ENCODE results near the gene FAM78A. TPM values are rescaled to one million over a fixed set of nuclear protein-coding genes. Genes with fewer than 3 reads are reported as not detected.

The FAM78A gene
- total RNA-seq, 2 experiments from 2014 or later, result 99.2 to 101 TPM

- no peak for DNase-seq
- H3K27ac Mint-ChIP-seq, result no peak overlapping the region
- no peak for ATAC-seq
- peaks cover 15% of the 10 kb centered on the region for H3K4me1 Mint-ChIP-seq (ENCODE audit: low read depth)
- CTCF ChIA-PET, result interaction anchor here (1.0 to 1.8 kb wide), 2 partner anchors 107 to 121 kb away, joined by 4 to 5 read pairs; no protein-coding TSS in a partner anchor
- H3K36me3 Mint-ChIP-seq (ENCODE audit: low read depth), result peaks cover 41% of the 10 kb centered on the region
- H3K9me3 Mint-ChIP-seq (ENCODE audit: insufficient read depth), result no peaks in the 10 kb centered on the region
- H3K27me3 Mint-ChIP-seq (ENCODE audit: low read depth), result no peaks in the 10 kb centered on the region
- POLR2A ChIA-PET, result no interaction called here
- H3K4me3 Mint-ChIP-seq, result no peak overlapping the region
Observed at GRCh38 chr9:131228988-131229387, 47.3 kb downstream of the FAM78A start.

DNA sequence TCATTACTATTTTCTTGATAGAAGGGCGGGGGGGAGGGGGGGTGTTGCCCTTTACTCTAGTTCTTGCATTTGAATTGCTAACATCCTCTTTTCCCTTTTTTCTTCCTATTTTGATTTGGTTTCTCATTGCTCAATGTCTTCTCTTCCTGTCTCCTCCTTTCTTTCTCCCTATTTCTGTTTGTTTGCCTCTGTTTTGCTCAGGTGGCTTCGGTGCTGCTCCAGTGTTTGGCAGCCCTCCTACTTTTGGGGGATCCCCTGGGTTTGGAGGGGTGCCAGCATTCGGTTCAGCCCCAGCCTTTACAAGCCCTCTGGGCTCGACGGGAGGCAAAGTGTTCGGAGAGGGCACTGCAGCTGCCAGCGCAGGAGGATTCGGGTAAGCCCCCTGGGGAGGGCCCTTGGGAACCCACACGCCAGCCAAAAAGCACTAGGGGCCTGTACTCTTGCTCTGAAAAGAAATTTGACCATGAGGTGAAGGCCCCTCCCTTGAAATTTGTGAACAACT is 48.3 kb downstream of the FAM78A start:
- H3K36me3 Mint-ChIP-seq (ENCODE audit: low read depth), result peaks cover 37% of the 10 kb centered on the region
- ChIA-PET POLR2A (interaction anchor here (1.1 kb wide), 1 partner anchor 11 kb away, joined by 3 read pairs; no protein-coding TSS in a partner anchor), CTCF (interaction anchor here (1.8 kb wide), 1 partner anchor 108 kb away, joined by 5 read pairs; no protein-coding TSS in a partner anchor)
- H3K27me3 Mint-ChIP-seq (ENCODE audit: low read depth), result no peaks in the 10 kb centered on the region
- H3K9me3 Mint-ChIP-seq (ENCODE audit: insufficient read depth), result no peaks in the 10 kb centered on the region
- H3K4me1 Mint-ChIP-seq (ENCODE audit: low read depth), result peaks cover 7% of the 10 kb centered on the region
- ATAC-seq, result no peak
- no peak for DNase-seq
- H3K27ac Mint-ChIP-seq, result no peak overlapping the region
- H3K4me3 Mint-ChIP-seq, result no peak overlapping the region

DNA sequence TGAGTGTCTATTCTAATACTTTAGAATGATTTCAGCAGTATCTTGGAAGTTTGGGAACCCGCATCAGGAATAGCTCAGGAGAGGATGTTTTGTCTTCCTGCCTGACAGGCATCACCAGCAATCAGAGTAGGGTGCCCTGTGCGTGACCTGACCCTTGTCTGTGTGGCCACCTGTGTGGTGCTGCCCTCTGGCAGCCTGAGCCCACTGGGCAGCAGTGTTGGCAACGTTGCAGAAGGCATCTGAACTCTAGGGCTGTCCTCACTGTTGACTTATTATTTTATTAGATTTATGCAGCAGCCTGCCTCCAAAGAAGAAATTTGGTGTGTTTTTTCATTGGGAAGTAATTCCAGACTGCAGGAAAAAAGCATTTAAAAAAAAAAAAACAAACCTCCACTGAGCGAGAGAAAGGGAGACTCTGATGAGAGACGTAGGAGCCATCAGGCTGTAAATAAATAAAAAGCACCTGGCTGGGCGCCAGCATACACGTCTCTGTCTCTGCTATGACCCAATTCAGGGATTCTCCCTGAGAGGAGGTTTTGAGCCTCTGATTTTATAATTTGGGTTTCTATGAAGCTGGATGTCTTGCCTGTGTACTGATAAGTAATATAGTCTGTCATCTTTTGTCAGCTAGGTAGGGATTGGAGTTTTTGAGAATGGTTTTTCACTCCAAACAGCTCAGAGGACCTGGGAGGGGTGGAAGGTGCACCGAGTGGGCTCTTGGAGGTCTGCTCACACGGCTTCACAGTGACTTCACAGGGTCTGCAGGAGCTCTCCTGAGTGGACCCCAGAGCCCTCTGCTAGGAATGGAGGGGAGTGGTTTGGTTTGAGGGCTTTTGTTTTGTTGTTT is 49.0 kb downstream of the FAM78A start:
- Mint-ChIP-seq H3K36me3 (ENCODE audit: low read depth) (peaks cover 41% of the 10 kb centered on the region), H3K4me1 (ENCODE audit: low read depth) (peaks cover 7% of the 10 kb centered on the region), H3K4me3 (no peak overlapping the region), H3K27me3 (ENCODE audit: low read depth) (no peaks in the 10 kb centered on the region), H3K27ac (no peak overlapping the region), H3K9me3 (ENCODE audit: insufficient read depth) (no peaks in the 10 kb centered on the region)
- DNase-seq (no peak), ATAC-seq (no peak)
- POLR2A ChIA-PET, result interaction anchor here (1.1 kb wide), 1 partner anchor 11 kb away, joined by 3 read pairs; no protein-coding TSS in a partner anchor
- CTCF ChIA-PET, result no interaction called here

- Mint-ChIP-seq H3K4me3 (no peak overlapping the region), H3K9me3 (ENCODE audit: insufficient read depth) (no peaks in the 10 kb centered on the region), H3K4me1 (ENCODE audit: low read depth) (peaks cover 7% of the 10 kb centered on the region), H3K36me3 (ENCODE audit: low read depth) (peaks cover 33% of the 10 kb centered on the region), H3K27me3 (ENCODE audit: low read depth) (no peaks in the 10 kb centered on the region), H3K27ac (no peak overlapping the region)
- POLR2A ChIA-PET, result no interaction called here
- CTCF ChIA-PET, result no interaction called here
- DNase-seq, result no peak
- ATAC-seq, result no peak
Observed at GRCh38 chr9:131226226-131226625, 50.1 kb downstream of the FAM78A start.

- ChIA-PET CTCF (no interaction called here), POLR2A (no interaction called here)
- H3K27me3 Mint-ChIP-seq (ENCODE audit: low read depth), result no peaks in the 10 kb centered on the region
- H3K4me1 Mint-ChIP-seq (ENCODE audit: low read depth), result peaks cover 5% of the 10 kb centered on the region
- ATAC-seq, result no peak
- no peak overlapping the region for H3K4me3 Mint-ChIP-seq
- H3K36me3 Mint-ChIP-seq (ENCODE audit: low read depth), result peaks cover 46% of the 10 kb centered on the region
- no peak for DNase-seq
- H3K9me3 Mint-ChIP-seq (ENCODE audit: insufficient read depth), result no peaks in the 10 kb centered on the region
- no peak overlapping the region for H3K27ac Mint-ChIP-seq
Observed at GRCh38 chr9:131222460-131222859, 53.9 kb downstream of the FAM78A start.

DNA sequence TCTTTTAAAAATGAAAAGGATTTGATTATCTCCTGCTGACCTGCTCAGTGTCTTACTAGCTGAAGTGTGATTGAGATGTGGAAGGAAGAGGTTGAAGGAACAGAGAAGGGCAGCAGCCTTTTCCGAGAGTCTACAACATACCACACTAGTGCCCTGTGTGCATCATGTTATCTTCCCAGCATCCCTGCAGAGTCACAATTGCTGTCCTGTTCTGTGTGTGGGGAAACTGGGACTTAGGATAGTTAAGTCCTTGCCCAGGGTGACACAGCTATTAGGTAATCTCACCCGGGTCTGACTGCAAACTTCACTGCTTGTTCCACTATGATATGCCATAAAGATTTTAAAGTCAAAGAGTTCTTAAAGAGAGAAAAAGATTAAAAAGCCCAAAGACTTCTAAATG is 55.8 kb downstream of the FAM78A start:
- H3K36me3 Mint-ChIP-seq (ENCODE audit: low read depth), result peaks cover 53% of the 10 kb centered on the region
- ChIA-PET POLR2A (no interaction called here), CTCF (interaction anchor here (0.9 to 1.3 kb wide), 3 partner anchors 41 to 174 kb away, joined by 3 read pairs; no protein-coding TSS in a partner anchor)
- no peak overlapping the region for H3K27ac Mint-ChIP-seq
- no peaks in the 10 kb centered on the region for H3K9me3 Mint-ChIP-seq (ENCODE audit: insufficient read depth)
- H3K4me1 Mint-ChIP-seq (ENCODE audit: low read depth), result peaks cover 4% of the 10 kb centered on the region
- no peak for DNase-seq
- no peak for ATAC-seq
- no peak overlapping the region for H3K4me3 Mint-ChIP-seq
- H3K27me3 Mint-ChIP-seq (ENCODE audit: low read depth), result no peaks in the 10 kb centered on the region

DNA sequence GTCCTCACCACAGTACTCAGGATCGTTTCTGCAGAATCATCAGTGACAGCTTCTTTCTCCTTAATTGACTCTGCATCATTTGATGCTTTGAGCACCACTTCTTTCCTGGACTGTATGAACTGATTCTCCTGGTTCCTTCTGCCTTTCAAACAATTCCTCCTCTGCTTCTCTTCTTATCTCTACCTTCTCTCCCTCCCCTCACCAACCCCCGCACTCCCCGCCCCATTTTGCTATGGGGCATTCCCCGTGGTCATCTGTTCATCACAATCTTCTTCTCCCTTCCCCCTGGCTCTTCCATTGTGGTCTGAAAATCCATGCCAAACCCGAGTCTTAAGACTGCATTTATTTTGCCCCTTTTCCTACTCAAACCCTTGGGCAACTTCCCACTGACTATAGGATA is 57.9 kb downstream of the FAM78A start:
- ATAC-seq, result no peak
- Mint-ChIP-seq H3K4me1 (ENCODE audit: low read depth) (no peaks in the 10 kb centered on the region), H3K9me3 (ENCODE audit: insufficient read depth) (no peaks in the 10 kb centered on the region), H3K27ac (no peak overlapping the region), H3K4me3 (no peak overlapping the region), H3K36me3 (ENCODE audit: low read depth) (peaks cover 52% of the 10 kb centered on the region), H3K27me3 (ENCODE audit: low read depth) (no peaks in the 10 kb centered on the region)
- ChIA-PET CTCF (interaction anchor here (1.0 kb wide), 1 partner anchor 118 kb away, joined by 3 read pairs; no protein-coding TSS in a partner anchor), POLR2A (no interaction called here)
- DNase-seq, result no peak

GRCh38 chr9:131217331-131218031 is 58.8 kb downstream of the FAM78A start:
- POLR2A ChIA-PET, result no interaction called here
- Mint-ChIP-seq H3K9me3 (ENCODE audit: insufficient read depth) (peaks cover 5% of the 10 kb centered on the region), H3K27ac (no peak overlapping the region)

DNA sequence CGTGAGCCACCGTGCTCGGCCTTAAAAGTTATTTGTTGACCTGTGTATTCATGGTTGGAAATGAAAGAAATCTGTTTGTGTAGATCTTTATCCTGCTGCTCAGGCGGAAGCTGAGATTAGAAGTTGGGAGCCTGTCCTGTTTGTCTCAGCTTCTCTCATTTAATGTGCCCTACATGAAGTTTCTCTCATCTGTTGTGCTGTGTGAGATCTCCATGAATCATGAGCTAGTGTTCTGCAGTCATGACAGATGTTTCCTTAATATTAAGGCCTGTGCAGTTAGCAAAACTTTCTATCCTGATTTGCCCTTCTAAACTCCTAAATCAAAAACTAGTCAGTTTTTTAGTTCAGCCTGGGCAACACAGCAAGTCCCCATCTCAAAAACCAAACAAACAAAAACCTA is 59.5 kb downstream of the FAM78A start:
- no peak overlapping the region for H3K4me3 Mint-ChIP-seq
- DNase-seq (no peak), ATAC-seq (no peak)
- no peaks in the 10 kb centered on the region for H3K4me1 Mint-ChIP-seq (ENCODE audit: low read depth)
- peaks cover 10% of the 10 kb centered on the region for H3K9me3 Mint-ChIP-seq (ENCODE audit: insufficient read depth)
- peaks cover 55% of the 10 kb centered on the region for H3K36me3 Mint-ChIP-seq (ENCODE audit: low read depth)
- no peaks in the 10 kb centered on the region for H3K27me3 Mint-ChIP-seq (ENCODE audit: low read depth)
- ChIA-PET POLR2A (no interaction called here), CTCF (interaction anchor here (1.2 kb wide), 1 partner anchor 13 kb away, joined by 3 read pairs; no protein-coding TSS in a partner anchor)
- H3K27ac Mint-ChIP-seq, result no peak overlapping the region

More at GRCh38 chr9:131217331-131218031, 58.8 kb downstream of the FAM78A start:
- Mint-ChIP-seq H3K36me3 (ENCODE audit: low read depth) (peaks cover 49% of the 10 kb centered on the region), H3K27me3 (ENCODE audit: low read depth) (no peaks in the 10 kb centered on the region), H3K4me3 (no peak overlapping the region), H3K4me1 (ENCODE audit: low read depth) (no peaks in the 10 kb centered on the region)
- DNase-seq, result no peak
- ATAC-seq, result no peak
- CTCF ChIA-PET, result no interaction called here

DNA sequence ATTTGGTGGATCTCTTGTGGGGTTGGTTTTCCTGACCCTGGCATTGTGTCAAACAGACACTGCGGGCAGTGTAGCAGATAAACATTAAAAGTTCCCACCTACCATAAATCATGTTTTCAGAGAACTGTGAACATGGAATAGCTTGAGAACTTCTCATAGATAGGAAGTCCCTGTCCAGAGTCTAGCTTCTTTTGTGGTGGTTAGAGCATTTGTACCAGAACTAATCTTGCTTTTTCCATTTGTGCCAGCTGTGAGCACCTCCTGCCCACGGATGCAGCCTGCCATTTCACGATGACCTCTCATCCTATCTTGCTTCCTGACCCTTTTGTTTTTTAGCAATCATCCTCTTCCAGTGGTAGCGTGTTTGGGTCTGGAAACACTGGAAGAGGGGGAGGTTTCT is 61.4 kb downstream of the FAM78A start:
- H3K9me3 Mint-ChIP-seq (ENCODE audit: insufficient read depth), result peaks cover 10% of the 10 kb centered on the region
- H3K27ac Mint-ChIP-seq, result no peak overlapping the region
- H3K4me3 Mint-ChIP-seq, result no peak overlapping the region
- DNase-seq, result no peak
- H3K36me3 Mint-ChIP-seq (ENCODE audit: low read depth), result peaks cover 63% of the 10 kb centered on the region
- POLR2A ChIA-PET, result interaction anchor here (1.4 kb wide), 1 partner anchor 9 kb away, joined by 3 read pairs; no protein-coding TSS in a partner anchor
- H3K4me1 Mint-ChIP-seq (ENCODE audit: low read depth), result no peaks in the 10 kb centered on the region
- no peak for ATAC-seq
- CTCF ChIA-PET, result interaction anchor here (1.4 to 1.8 kb wide), 3 partner anchors 10 to 121 kb away, joined by 3 to 7 read pairs (median 3); no protein-coding TSS in a partner anchor
- H3K27me3 Mint-ChIP-seq (ENCODE audit: low read depth), result no peaks in the 10 kb centered on the region

GRCh38 chr9:131214286-131214856 is 61.9 kb downstream of the FAM78A start:
- CTCF ChIA-PET, result interaction anchor here (1.4 to 1.8 kb wide), 3 partner anchors 9 to 122 kb away, joined by 3 to 7 read pairs (median 3); no protein-coding TSS in a partner anchor
- peaks cover 10% of the 10 kb centered on the region for H3K9me3 Mint-ChIP-seq (ENCODE audit: insufficient read depth)
- H3K27ac Mint-ChIP-seq, result peak overlapping the region; percentile 14
- ATAC-seq (no peak), DNase-seq (no peak)
- H3K27me3 Mint-ChIP-seq (ENCODE audit: low read depth), result no peaks in the 10 kb centered on the region
- peaks cover 63% of the 10 kb centered on the region for H3K36me3 Mint-ChIP-seq (ENCODE audit: low read depth)
- H3K4me3 Mint-ChIP-seq, result no peak overlapping the region
- POLR2A ChIA-PET, result interaction anchor here (1.4 kb wide), 1 partner anchor 10 kb away, joined by 3 read pairs; no protein-coding TSS in a partner anchor
- H3K4me1 Mint-ChIP-seq (ENCODE audit: low read depth), result no peaks in the 10 kb centered on the region

All from activated CD8-positive, alpha-beta T cell treated with anti-CD3 and anti-CD28 coated beads, Interleukin-2, amount 10 ng/mL, durations not matched to agents 7 days and 5 days (primary cell).